GM18907 (cell line): Measurements from ENCODE around the gene JAG1.
A peak's percentile ranks its signal among the peaks of the same experiment; 100 is the strongest.
"Not testable (repeated sequence)": the region's sequence is repeated elsewhere in the genome, so short reads cannot be mapped to it uniquely, and the experiment has no call there.

ENCODE experiments used
- ATAC-seq: cut with Tn5 transposase; IDR thresholded peaks from one replicate; pipeline ENCODE4 v1.9.1; 2021; ENCODE audit warnings: mild to moderate bottlenecking, moderate library complexity; ENCODE audit not compliant: unreplicated experiment

Gene JAG1

DNA sequence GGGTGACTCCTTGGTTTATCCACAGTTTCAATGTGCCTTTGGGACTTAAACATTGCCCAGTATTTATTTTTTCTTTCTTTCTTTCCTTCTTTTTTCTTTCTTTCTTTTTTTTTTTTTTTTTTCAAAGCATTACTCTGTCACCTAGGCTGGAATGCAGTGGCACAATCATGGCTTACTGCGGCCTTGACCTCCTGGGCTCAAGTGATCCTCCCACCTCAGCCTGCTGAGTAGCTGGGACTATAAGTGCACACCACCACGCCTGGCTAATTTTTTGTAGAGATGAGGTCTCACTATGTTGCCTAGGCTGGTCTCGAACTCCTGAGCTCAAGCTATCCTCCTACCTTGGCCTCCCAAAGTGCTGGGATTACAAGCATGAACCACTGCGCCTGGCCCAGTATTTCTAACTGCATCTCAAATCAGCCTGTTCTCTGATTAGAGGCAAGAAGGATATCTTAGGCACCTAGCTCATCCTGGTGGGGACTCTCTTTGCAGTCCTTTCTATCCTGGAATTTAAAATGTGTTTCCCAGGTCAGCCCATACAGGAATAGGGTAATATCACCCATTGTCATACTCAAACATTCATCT, 56.2 kb downstream of the JAG1 start:
- not testable (repeated sequence) for ATAC-seq

- ATAC-seq: no peak
These were observed 57.6 kb downstream of the JAG1 start for GRCh38 chr20:10616212-10616611.

DNA sequence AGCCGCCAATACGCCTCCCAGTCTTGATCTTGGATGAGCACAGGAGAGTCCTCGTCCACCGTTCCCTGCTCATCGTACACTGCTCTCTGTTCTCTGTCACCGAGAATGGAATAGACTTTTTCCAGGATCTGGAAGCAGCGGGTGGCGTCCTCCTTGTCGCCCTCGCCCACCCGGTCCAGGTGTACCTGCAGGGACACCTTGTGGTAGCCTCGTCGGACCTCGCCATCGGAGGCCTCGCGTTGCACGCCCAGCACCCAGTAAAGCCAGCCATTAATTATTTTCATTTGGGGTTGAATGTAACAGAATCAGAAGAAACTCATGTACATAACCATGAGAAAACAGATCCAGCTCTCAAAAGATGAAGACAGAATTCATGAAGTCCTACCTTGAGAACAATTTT, 59.9 kb downstream of the JAG1 start:
- ATAC-seq: no peak

- not testable (repeated sequence) for ATAC-seq
These were observed 60.4 kb downstream of the JAG1 start for GRCh38 chr20:10613426-10613825.

- peak; percentile 89 for ATAC-seq
These were observed 62.4 kb downstream of the JAG1 start for GRCh38 chr20:10611357-10611756.

DNA sequence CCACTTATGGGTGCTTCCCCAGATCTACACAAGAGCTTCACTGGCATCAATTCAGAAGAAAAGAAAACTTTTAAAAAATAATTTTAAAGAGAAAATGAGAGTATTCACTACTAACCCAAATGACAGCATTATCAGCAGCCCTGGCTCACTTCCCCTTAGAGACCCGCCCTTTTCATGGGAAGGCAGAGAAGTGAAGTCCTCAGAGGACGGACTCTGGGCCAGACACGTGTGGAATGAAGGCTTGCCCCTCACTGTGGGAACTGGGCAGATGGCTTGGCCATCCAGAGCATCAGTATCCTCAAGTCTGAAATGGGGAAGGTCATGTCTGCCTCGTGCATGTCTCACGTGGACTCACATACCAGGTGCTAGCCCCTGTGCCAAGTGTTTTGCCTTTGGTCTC, 63.5 kb downstream of the JAG1 start:
- ATAC-seq: no peak

DNA sequence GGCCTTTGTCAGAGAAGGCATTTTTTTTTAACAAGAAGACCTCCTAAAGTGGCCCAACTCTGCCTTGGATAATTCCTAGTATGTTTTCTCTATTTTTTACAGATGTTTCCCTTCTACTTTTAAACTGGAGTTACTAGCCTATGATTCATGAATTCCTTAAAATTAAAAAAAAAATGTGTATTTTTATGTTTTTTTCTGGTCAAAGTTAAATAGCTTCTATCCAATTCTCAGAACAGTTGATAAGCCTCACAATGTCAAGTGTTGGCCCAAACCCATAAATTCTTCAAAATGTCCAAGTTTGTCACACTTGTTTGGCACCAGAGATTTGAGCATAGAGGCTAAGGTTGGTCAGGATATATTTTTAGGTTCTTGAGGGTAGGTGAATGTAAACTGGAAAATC, 64.0 kb downstream of the JAG1 start:
- no peak for ATAC-seq

DNA sequence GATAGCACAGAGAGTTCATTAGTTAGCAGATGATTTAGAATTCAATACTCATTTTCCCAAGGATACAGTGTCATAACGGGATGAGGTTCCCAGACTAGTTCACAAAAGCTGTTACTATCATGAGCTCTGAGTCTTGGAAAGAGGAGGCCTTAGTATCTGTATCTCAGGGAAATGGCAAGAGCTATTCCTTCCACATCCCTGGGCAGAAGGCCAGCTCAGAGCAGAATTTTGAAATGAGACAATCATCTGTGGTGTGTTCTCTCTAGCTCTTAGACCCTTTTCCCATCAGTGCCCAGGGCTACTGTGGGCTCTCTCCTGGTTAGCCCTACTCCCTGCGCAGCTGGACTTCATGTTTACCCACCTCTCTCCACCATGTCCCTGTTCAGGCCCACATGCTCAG, 64.5 kb downstream of the JAG1 start:
- ATAC-seq: no peak

DNA sequence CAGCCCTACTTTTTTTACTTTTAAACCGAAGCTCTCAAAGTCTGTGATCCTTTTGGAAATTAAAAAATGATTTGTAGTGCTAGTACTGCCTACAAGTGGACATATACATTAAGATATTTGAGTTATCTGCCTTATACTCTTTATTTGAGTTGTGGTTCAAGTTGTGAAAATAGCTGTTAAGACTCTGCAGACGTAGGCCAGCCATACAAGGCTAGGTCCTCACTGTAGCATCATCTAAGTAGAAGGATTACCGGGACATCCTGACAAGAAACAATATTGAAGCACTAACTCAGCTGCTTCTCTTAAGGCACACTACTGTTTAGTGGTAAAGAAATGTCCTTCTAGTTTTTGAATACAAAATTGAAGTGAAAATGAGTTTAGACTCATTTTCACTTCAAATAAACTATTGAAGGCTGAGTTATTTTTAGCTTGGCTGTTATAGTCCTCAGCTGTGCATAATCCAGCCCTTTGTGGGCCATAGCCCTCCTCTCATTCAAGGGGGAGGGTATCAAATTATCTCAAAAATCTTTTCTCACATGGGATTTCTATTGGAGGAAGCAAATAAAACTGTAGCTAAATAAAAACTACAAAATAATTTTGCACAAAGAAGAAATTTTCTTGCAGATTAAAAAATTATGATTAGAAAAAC, 68.1 kb downstream of the JAG1 start:
- ATAC-seq: no peak

GRCh38 chr20:10604865-10605440, 68.8 kb downstream of the JAG1 start:
- ATAC-seq: no peak

DNA sequence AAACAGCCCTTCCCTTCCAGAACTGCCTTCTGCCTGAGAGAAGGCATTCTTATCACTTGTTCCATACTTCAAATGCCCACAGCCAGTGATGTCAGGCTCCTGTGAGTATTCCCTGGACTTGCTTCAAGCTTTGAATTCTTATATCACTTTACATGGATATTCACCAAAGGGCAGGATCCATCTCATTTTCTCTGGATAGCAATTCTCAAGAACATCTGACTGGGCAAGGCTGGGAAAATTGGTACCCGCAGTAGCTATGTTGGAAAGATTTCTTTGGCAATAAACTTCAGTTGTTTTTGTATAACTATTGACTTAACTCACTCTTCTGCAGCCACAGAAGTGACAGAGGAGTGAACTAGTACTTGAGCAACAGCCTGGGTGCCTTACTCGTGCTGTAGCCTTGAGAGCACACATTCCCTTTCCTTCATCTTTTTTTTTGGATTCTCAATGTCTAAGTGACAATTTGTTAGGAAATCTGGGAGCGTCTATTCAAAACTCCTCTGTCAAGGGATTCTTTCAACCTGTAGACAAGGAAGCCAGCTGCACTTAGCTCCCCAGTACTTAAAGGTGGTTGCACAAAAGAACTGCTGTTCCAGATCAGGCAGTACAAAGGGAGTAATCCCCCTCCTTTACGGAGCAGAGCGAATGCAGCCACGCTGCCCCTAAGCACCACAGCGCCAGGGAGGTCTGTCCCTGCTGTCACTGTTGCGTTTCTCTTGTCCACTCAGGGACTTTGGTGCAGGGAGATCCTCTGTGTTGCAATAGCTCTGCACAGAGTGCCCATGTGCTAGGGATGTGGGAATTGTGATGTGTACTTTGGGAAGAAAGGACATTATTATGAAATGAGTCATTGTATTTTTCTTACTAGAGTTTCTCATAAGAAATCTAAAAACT, 69.6 kb downstream of the JAG1 start:
- no peak for ATAC-seq

- ATAC-seq: no peak
These were observed 70.4 kb downstream of the JAG1 start for GRCh38 chr20:10603378-10603777.

DNA sequence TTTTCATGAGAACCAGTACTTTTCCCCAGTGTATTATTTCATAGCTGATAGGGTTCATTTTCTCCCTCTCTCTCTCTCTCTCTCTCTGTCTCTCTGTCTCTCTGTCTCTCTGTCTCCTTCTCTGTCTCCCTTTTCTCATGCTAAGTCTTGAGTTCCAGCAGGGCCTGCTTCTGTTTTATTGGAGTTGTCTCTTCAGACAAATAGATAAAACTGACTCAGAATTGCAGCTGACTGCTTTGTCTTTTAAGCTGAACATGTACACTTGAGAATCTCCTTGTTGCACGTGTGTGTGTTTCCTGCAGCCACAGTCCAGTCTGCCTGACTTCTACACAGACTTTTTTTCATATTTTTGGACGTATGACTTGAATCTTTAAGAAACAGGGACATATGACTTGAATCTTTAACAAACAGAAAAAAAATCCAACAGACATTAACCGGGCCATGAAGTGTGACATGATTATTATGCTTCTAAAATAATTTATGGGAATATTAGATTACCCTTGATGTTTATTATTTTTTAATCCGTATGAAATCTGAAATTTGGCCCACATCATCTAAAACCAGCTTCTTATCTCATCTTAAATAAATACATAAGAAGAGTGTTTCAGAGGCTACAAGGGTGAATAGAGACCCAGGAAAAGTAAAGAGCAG, 71.5 kb downstream of the JAG1 start:
- no peak for ATAC-seq

DNA sequence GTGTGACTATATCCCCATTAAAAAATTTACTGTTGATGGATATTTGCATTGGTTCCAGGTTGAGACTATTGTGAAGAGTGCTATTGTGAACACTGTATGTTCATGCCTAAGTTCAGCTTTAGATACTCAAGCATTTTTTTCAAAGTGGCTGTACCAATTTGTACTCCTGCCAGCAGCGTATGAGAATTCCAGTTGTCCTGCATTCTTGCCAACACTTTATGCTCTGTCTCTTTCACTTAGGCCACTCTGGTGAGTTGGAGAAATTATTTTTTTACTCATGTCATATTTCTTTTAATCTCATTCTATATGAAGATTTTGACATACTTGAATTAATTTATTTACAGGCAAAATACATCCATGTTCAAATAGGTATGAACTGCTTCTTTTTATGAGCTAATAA, 76.2 kb downstream of the JAG1 start:
- no peak for ATAC-seq

- no peak for ATAC-seq
These were observed 77.1 kb downstream of the JAG1 start for GRCh38 chr20:10596710-10597121.

DNA sequence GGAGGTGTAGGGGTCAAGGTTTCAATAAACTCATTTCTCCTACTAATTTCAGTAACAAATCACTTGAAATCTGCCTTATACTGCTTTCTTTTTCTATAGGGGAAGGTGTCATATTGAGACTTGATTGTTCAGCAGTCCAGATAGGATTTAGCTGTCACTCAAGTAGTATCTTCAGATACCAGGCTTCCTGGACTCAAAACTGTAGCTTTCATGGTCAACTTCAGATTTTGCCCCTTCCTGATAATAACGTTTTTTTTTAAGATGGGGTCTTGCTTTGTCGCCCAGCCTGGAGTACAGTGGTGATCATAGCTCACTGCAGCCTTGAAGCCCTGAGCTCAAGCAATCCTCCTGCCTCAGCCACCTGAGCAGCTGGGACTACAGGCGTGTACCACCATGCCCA, 77.8 kb downstream of the JAG1 start:
- ATAC-seq: no peak

DNA sequence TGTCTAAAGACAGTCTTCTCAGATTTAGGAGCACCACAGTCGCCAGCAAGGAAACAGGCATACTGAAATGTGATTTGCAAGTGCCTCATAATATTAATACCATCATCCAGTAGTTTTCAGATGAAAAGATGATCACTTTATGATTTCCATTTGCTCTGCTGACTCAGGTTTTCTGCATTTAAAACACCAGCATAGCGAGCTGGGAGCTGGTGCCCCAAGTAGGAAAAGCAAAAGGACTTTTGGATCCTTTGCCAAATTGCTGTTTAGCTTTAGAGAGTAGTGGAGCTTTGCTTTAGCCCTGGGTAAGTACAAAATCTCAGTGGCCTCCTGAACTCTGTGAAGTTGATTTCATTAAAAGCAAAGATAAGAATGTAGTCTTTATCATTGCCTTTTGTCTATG, 78.5 kb downstream of the JAG1 start:
- ATAC-seq: no peak

DNA sequence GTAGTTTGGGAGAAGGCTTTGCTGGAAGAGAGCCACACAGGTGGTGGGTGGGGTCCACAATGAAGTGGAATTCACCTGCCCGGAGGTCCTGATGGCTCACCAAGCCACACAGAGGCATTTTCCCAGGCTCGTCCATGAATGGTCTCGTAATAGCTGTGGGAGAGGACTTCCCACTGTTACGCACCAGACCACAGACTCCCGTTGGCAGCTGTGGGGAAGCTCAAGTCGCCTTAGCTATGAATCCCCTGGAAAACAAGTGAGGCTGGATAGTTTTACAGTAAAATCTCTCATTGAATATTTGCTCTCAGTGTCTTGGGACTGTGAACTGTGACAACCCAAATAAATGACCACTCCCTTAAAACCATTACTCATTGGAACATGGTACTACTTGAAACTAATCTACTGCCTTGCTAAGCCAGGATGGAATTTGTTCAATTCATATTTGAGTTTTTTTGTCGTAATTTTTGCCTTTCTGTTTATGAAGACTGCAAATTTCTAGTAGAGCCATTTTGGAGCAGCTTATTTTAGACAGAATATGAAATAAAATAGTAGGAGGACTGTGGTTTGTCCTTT, 79.4 kb downstream of the JAG1 start:
- ATAC-seq: no peak

GRCh38 chr20:10591946-10592521, 81.8 kb downstream of the JAG1 start:
- ATAC-seq: no peak

GRCh38 chr20:10590950-10591671, 82.7 kb downstream of the JAG1 start:
- no peak for ATAC-seq
